MCF 10A (cell line): ENCODE measurements around the gene METRNL. TPM values are rescaled to one million over a fixed set of nuclear protein-coding genes. Genes with fewer than 3 reads are reported as not detected.
A peak's percentile ranks its signal among the peaks of the same experiment; 100 is the strongest.
"Not testable (repeated sequence)": the region's sequence is repeated elsewhere in the genome, so short reads cannot be mapped to it uniquely, and the experiment has no call there.

ENCODE experiments used
- BruUV-seq: library from RNA; stranded (reverse); fragments of 400-500 nt; replicated peaks from 2 replicates; lab custom pipeline; 2021; lab: Mats Ljungman, UMichigan
- CTCF ChIA-PET: fragments of 300-600 bp; sonication (Branson Sonifier 250); formaldehyde crosslinking; extraction: SDS; loops from one replicate; lab custom pipeline; 2021; ENCODE audit warnings: antibody characterized with exemption, inconsistent platforms; lab: Yijun Ruan, JAX
- POLR2A ChIA-PET: fragments of 300-600, 350-650 bp; sonication (Branson Sonifier 250); formaldehyde crosslinking; extraction: SDS; loops from one replicate; lab custom pipeline; 2020; ENCODE audit warnings: antibody characterized with exemption, inconsistent platforms; lab: Yijun Ruan, JAX
- DNase-seq: peaks from one replicate; pipeline ENCODE4 v3.0.0-alpha.2; 2018; ENCODE audit not compliant: unreplicated experiment
- H3K27ac Mint-ChIP-seq: one replicate; pipeline ENCODE4 v1.8.0; 2022; ENCODE audit warnings: mild to moderate bottlenecking, low read depth, mixed read lengths; ENCODE audit not compliant: unreplicated experiment
- H3K27me3 Mint-ChIP-seq: one replicate; pipeline ENCODE4 v1.8.0; 2022; ENCODE audit warnings: mixed read lengths; ENCODE audit not compliant: insufficient read depth, unreplicated experiment
- H3K36me3 Mint-ChIP-seq: one replicate; pipeline ENCODE4 v1.8.0; 2022; ENCODE audit warnings: mild to moderate bottlenecking, moderate library complexity, mixed read lengths; ENCODE audit not compliant: insufficient read depth, unreplicated experiment
- H3K4me1 Mint-ChIP-seq: one replicate; pipeline ENCODE4 v1.8.0; 2022; ENCODE audit warnings: mixed read lengths; ENCODE audit not compliant: insufficient read depth, unreplicated experiment
- H3K4me3 Mint-ChIP-seq: one replicate; pipeline ENCODE4 v1.8.0; 2022; ENCODE audit warnings: mild to moderate bottlenecking, moderate library complexity, mixed read lengths; ENCODE audit not compliant: unreplicated experiment
- H3K9me3 Mint-ChIP-seq: one replicate; pipeline ENCODE4 v1.8.0; 2022; ENCODE audit warnings: mixed read lengths; ENCODE audit not compliant: unreplicated experiment
- intact Hi-C: fragments of 100-400 bp; cut with micrococcal nuclease; formaldehyde crosslinking; loops from 2 replicates; pipeline ENCODE4 v1.14.1; 2022
- total RNA-seq: library from RNA; stranded (reverse); gene quantifications from 2 replicates; pipeline ENCODE4 v1.2.3, GENCODE V29; 2022
- TF ChIP-seq, protein P1 (sequence below): fragments of 200-600 bp; IDR thresholded peaks from one replicate; pipeline ENCODE4 v1.8.0; 2022; ENCODE audit warnings: antibody characterized with exemption, mild to moderate bottlenecking; ENCODE audit not compliant: unreplicated experiment

METRNL gene
- total RNA-seq, 1 experiment from 2014 or later, result 14.5 TPM

DNA sequence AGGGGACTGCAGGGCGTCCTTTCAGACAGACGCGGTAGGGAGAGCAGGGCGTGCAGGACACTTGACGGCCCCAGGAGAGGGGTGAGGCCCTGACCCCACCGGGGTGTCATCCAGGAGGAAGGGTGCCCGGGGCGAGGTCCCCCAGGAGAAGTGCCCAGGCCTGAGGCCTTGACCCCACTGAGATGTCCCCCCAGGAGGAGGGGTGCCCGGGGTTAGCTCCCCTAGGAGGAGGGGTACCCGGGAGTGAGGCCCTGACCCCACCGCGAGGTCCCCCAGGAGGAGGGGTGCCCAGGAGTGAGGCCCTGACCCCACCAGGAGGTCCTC is 27.2 kb upstream of the METRNL start:
- Mint-ChIP-seq H3K27ac (no peak overlapping the region), H3K9me3 (no peaks in the 10 kb centered on the region), H3K27me3 (no peaks in the 10 kb centered on the region), H3K4me3 (peak overlapping the region; percentile 73), H3K36me3 (peaks cover 4% of the 10 kb centered on the region), H3K4me1 (no peaks in the 10 kb centered on the region)
- CTCF ChIA-PET, result no interaction called here
- intact Hi-C loops, result no loop called here
- TF ChIP-seq, protein P1, sequence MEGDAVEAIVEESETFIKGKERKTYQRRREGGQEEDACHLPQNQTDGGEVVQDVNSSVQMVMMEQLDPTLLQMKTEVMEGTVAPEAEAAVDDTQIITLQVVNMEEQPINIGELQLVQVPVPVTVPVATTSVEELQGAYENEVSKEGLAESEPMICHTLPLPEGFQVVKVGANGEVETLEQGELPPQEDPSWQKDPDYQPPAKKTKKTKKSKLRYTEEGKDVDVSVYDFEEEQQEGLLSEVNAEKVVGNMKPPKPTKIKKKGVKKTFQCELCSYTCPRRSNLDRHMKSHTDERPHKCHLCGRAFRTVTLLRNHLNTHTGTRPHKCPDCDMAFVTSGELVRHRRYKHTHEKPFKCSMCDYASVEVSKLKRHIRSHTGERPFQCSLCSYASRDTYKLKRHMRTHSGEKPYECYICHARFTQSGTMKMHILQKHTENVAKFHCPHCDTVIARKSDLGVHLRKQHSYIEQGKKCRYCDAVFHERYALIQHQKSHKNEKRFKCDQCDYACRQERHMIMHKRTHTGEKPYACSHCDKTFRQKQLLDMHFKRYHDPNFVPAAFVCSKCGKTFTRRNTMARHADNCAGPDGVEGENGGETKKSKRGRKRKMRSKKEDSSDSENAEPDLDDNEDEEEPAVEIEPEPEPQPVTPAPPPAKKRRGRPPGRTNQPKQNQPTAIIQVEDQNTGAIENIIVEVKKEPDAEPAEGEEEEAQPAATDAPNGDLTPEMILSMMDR, result no peak
- BruUV-seq, result no TSS peak
- POLR2A ChIA-PET, result interaction anchor here (0.6 kb wide), 1 partner anchor 12 kb away, joined by 3 read pairs; no protein-coding TSS in a partner anchor
- DNase-seq, result no peak

DNA sequence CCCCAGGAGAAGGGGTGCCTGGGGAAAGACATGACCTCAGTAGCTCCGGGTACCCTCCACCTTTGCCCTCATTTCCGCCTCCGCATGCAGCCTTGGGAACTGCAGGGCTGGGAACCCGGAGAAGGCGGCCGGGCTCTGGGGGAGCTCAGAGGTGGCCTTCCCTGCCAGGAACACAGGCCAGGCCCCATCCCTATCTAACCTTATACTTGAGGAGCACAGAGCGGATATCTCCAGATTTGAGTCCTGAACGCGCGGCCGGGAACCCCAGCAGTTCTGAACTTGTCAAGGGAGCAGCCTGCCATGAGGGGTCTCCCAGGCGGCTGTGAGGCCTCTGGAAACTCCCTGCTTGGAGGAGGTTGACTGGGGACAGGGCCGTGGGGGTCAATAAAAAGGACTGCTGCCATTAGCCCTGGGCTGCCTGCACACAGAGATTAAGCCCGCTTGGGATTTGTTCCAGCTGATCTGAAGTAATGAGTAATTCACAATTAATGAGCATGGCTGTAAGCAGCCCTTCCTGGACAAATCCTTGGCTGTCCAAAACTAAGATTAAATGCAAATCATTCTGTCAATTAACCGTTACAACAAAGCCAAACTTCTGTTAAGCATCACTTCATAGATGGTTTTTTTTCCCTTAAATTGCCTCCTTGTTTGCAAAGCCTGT is 26.3 kb upstream of the METRNL start:
- no TSS peak for BruUV-seq
- Mint-ChIP-seq H3K27me3 (no peaks in the 10 kb centered on the region), H3K27ac (peak overlapping the region; percentile 49), H3K36me3 (peaks cover 4% of the 10 kb centered on the region), H3K4me1 (no peaks in the 10 kb centered on the region), H3K4me3 (no peak overlapping the region), H3K9me3 (no peaks in the 10 kb centered on the region)
- no peak for DNase-seq
- intact Hi-C loops, result no loop called here
- ChIA-PET CTCF (no interaction called here), POLR2A (no interaction called here)
- TF ChIP-seq, protein P1, result no peak

DNA sequence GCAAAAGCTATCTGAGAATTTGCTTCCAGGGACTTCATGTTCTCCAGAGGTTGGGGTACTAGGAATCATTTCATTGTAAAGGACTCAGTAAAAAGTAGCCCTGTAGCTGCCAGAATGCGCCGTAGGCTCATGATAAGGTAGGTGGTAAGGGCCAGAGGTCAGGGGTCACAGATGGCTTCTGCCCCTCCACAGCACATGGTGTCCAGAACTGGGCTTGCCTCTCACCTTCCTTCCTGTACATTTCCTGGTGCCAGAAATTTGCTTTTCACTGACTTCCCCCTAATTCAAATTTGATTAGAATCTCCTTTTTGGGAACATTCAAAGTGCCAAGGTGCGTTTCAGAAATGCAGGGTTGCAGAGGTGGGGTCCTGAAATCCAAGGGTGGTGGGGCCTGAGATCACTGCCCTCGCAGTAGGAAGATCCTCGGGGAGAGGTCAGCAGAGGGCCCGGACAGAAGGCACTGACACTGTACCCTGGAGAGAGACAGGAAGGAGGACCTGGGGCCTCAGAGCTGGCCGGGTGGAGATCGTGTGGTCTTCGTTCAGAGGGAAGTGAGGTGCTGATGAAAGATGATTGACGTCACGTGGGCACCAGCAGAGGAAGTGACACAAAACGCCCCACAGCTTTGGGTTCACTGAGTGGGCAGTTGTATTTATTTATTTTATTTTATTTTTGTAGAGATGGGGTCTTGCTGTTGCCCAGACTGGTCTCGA is 25.5 kb upstream of the METRNL start:
- ChIA-PET POLR2A (no interaction called here), CTCF (interaction anchor here (0.6 kb wide), 1 partner anchor 320 kb away, joined by 4 read pairs; no protein-coding TSS in a partner anchor)
- no peak overlapping the region for H3K4me3 Mint-ChIP-seq
- TF ChIP-seq, protein P1, result no peak
- no peaks in the 10 kb centered on the region for H3K9me3 Mint-ChIP-seq
- no peaks in the 10 kb centered on the region for H3K4me1 Mint-ChIP-seq
- no peak for DNase-seq
- BruUV-seq, result no TSS peak
- no peak overlapping the region for H3K27ac Mint-ChIP-seq
- no peaks in the 10 kb centered on the region for H3K27me3 Mint-ChIP-seq
- H3K36me3 Mint-ChIP-seq, result peaks cover 1% of the 10 kb centered on the region
- intact Hi-C loops, result no loop called here

DNA sequence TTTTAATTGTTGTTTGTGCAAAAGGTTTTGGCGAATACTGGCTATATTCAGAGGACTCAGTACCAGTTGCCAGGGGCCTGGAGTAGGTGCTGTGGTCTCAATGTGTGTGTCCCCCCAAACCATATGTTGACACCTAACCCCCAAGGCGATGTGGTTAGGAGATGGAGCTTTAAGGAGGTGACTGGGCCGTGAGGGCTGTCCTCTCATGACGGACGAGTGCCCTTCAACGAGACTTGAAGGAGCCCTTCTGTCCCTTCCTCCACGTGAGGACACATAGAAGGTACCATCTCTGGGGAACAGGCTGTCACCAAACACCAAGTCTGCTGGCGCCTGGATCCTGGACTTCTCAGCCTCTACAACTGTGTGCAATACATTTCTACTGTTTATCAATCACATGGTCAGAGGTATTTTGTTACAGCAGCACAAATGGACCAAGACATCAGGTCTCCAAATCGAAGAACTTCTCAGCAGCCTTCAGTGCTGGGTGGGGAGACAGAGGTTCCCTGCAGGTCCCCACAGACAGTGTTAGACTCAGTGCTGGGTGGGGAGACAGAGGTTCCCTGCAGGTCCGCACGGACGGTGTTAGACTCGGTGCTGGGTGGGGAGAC is 24.8 kb upstream of the METRNL start:
- Mint-ChIP-seq H3K27ac (no peak overlapping the region), H3K36me3 (no peaks in the 10 kb centered on the region), H3K9me3 (no peaks in the 10 kb centered on the region), H3K4me1 (no peaks in the 10 kb centered on the region), H3K4me3 (no peak overlapping the region), H3K27me3 (no peaks in the 10 kb centered on the region)
- intact Hi-C loops, result no loop called here
- TF ChIP-seq, protein P1, result no peak
- ChIA-PET CTCF (no interaction called here), POLR2A (no interaction called here)
- no TSS peak for BruUV-seq
- no peak for DNase-seq

DNA sequence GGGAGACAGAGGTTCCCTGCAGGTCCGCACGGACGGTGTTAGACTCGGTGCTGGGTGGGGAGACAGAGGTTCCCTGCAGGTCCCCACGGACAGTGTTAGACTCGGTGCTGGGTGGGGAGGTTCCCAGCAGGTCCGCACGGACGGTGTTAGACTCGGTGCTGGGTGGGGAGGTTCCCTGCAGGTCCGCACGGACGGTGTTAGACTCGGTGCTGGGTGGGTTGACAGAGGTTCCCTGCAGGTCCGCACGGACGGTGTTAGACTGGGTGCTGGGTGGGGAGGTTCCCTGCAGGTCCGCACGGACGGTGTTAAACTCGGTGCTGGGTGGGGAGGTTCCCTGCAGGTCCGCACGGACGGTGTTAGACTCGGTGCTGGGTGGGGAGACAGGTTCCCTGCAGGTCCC is 24.2 kb upstream of the METRNL start:
- BruUV-seq, intact Hi-C loops, POLR2A ChIA-PET, DNase-seq, H3K4me3 Mint-ChIP-seq, H3K27ac Mint-ChIP-seq, H3K4me1 Mint-ChIP-seq, H3K27me3 Mint-ChIP-seq, H3K36me3 Mint-ChIP-seq, H3K9me3 Mint-ChIP-seq, CTCF ChIA-PET: not testable (repeated sequence)
